Gastroesophageal sphincter (tissue), 4 donors: ENCODE data around the gene ZFHX3. TPM values are rescaled to one million over a fixed set of nuclear protein-coding genes. Genes with fewer than 3 reads are reported as not detected.

Experiments used
- ATAC-seq: fragments of 150-250 bp; one replicate; pipeline ENCODE4 v1.9.1; 2016; ENCODE audit warnings: mild to moderate bottlenecking, moderate library complexity
- H3K27ac ChIP-seq, 4 donors: fragments of 200-600 bp; sonication (generic) in 3 of 4; 1 replicate in 3 of 4; 2 replicates in 1 of 4; pipeline ENCODE4 v1.5.1; 2016 to 2019
- H3K27me3 ChIP-seq: fragments of 200-600 bp; sonication (generic); one replicate; pipeline ENCODE4 v1.5.1; 2019
- H3K36me3 ChIP-seq, 2 donors: fragments of 200-600 bp; sonication (generic); one replicate each; pipeline ENCODE4 v1.5.1; 2019; ENCODE audit warnings: control low read depth in 1 of 2
- H3K4me1 ChIP-seq, 3 donors: fragments of 200-600 bp; sonication (generic); 1 replicate in 2 of 3; 2 replicates in 1 of 3; pipeline ENCODE4 v1.5.1; 2016 to 2019; ENCODE audit warnings: control low read depth in 2 of 3
- H3K4me3 ChIP-seq, 2 donors: fragments of 200-600 bp; sonication (generic); one replicate each; pipeline ENCODE4 v1.5.1; 2019; ENCODE audit warnings: mild to moderate bottlenecking in 1 of 2, moderate library complexity in 1 of 2
- H3K9me3 ChIP-seq, 3 donors: fragments of 200-600 bp; sonication (generic); one replicate each; pipeline ENCODE4 v1.5.1; 2017 to 2019; ENCODE audit warnings: control low read depth in 2 of 3
- EP300 ChIP-seq: sonication (generic); formaldehyde crosslinking; IDR thresholded peaks from one replicate; pipeline ENCODE4 v1.6.1; 2017; ENCODE audit warnings: antibody characterized with exemption, mild to moderate bottlenecking
- POLR2A ChIP-seq, 2 donors: fragments of 450-650 bp; IDR thresholded peaks; one replicate each; pipeline ENCODE4 v1.6.1; 2017; ENCODE audit warnings: antibody characterized with exemption in 2 of 2, mild to moderate bottlenecking in 2 of 2, moderate library complexity in 1 of 2
- POLR2AphosphoS5 ChIP-seq: sonication (generic); formaldehyde crosslinking; IDR thresholded peaks from one replicate; pipeline ENCODE4 v1.6.1; 2017; ENCODE audit warnings: antibody characterized with exemption
- WGBS, 2 donors: methylation state at CpG; one replicate each; pipeline ENCODE4 v1.1.5; 2018; ENCODE audit warnings: low coverage in 1 of 2; 5-methylcytosine and 5-hydroxymethylcytosine counted together
- total RNA-seq, 4 donors: library from RNA; depleted of rRNA; stranded (reverse); fragments of >200 nt; gene quantifications; one replicate each; pipeline ENCODE4 v1.1.0, GENCODE V29; 2016
- TF ChIP-seq, protein P1 (sequence below), 4 experiments: fragments of 200-600 bp in 2 of 4; fragments of 450-650 bp in 2 of 4; sonication (generic) in 1 of 4; IDR thresholded peaks; one replicate each; pipeline ENCODE4 v1.5.1; 2017 to 2019; ENCODE audit warnings: antibody characterized with exemption in 4 of 4, mild to moderate bottlenecking in 2 of 4, moderate library complexity in 2 of 4

Gene ZFHX3
- total RNA-seq, 4 donors from 2014 or later, result 24.0 to 47.1 (median 29.5) TPM

DNA sequence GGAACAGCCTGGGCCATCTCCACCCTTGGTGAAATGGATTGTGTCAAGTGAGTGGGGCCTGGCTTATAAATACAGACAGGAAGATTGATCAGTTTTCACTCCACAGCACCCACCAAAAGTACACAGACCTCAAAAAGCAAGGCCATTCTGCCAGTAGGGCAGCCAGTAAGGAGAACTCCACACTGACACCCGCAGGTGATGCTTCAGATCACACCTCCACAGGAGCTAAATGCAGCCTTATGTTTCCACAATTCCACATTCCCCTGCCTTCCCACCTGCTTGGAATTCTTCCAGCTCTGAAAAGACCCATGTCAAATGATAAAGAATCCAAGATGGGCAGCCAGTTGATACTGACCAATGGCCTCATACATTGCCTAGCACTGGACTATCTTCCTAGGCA is 191.1 kb downstream of the ZFHX3 start:
- H3K27ac ChIP-seq, result no peak overlapping the region
- TF ChIP-seq POLR2A (IDR thresholded peaks at IDR 0.05) (no peak), POLR2AphosphoS5 (no peak), EP300 (no peak)
- TF ChIP-seq, protein P1, sequence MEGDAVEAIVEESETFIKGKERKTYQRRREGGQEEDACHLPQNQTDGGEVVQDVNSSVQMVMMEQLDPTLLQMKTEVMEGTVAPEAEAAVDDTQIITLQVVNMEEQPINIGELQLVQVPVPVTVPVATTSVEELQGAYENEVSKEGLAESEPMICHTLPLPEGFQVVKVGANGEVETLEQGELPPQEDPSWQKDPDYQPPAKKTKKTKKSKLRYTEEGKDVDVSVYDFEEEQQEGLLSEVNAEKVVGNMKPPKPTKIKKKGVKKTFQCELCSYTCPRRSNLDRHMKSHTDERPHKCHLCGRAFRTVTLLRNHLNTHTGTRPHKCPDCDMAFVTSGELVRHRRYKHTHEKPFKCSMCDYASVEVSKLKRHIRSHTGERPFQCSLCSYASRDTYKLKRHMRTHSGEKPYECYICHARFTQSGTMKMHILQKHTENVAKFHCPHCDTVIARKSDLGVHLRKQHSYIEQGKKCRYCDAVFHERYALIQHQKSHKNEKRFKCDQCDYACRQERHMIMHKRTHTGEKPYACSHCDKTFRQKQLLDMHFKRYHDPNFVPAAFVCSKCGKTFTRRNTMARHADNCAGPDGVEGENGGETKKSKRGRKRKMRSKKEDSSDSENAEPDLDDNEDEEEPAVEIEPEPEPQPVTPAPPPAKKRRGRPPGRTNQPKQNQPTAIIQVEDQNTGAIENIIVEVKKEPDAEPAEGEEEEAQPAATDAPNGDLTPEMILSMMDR (IDR thresholded peaks at IDR 0.05), result no peak
- 88 to 100% methylated on average over 1 of the region's 1 CpG for WGBS, 2 donors
- ATAC-seq, result no peak
- no peaks in the 10 kb centered on the region for H3K27me3 ChIP-seq
- H3K4me1 ChIP-seq, result peaks cover 0 to 37% (median 0%) of the 10 kb centered on the region in 3 donors
- H3K36me3 ChIP-seq, result no peaks in the 10 kb centered on the region
- H3K9me3 ChIP-seq, result no peaks in the 10 kb centered on the region
- H3K4me3 ChIP-seq, result no peak overlapping the region

GRCh38 chr16:72854267-72854959 is 193.5 kb downstream of the ZFHX3 start:
- WGBS, 2 donors, result 78 to 86% methylated on average over 6 of the region's 11 CpGs
- TF ChIP-seq EP300, result no peak
- TF ChIP-seq POLR2A (IDR thresholded peaks at IDR 0.05), result no peak
- TF ChIP-seq, protein P1 (IDR thresholded peaks at IDR 0.05), result no peak
- no peak for TF ChIP-seq POLR2AphosphoS5

GRCh38 chr16:72853575-72854266 is 194.2 kb downstream of the ZFHX3 start:
- H3K4me3 ChIP-seq, result no peak overlapping the region
- ATAC-seq, result no peak
- H3K9me3 ChIP-seq, result no peaks in the 10 kb centered on the region
- no peaks in the 10 kb centered on the region for H3K27me3 ChIP-seq
- WGBS, 2 donors, result 75 to 85% methylated on average over 4 of the region's 4 CpGs
- no peaks in the 10 kb centered on the region for H3K36me3 ChIP-seq
- TF ChIP-seq EP300 (no peak), POLR2A (IDR thresholded peaks at IDR 0.05) (no peak), POLR2AphosphoS5 (no peak)
- TF ChIP-seq, protein P1 (IDR thresholded peaks at IDR 0.05), result no peak
- H3K27ac ChIP-seq, result no peak overlapping the region
- peaks cover 0 to 51% (median 15%) of the 10 kb centered on the region in 3 donors for H3K4me1 ChIP-seq

More at GRCh38 chr16:72854267-72854959, 193.5 kb downstream of the ZFHX3 start:
- Histone ChIP-seq H3K36me3 (no peaks in the 10 kb centered on the region), H3K9me3 (no peaks in the 10 kb centered on the region), H3K4me1 (peaks cover 0 to 51% (median 10%) of the 10 kb centered on the region in 3 donors), H3K27ac (no peak overlapping the region), H3K27me3 (no peaks in the 10 kb centered on the region), H3K4me3 (no peak overlapping the region)
- ATAC-seq, result no peak

DNA sequence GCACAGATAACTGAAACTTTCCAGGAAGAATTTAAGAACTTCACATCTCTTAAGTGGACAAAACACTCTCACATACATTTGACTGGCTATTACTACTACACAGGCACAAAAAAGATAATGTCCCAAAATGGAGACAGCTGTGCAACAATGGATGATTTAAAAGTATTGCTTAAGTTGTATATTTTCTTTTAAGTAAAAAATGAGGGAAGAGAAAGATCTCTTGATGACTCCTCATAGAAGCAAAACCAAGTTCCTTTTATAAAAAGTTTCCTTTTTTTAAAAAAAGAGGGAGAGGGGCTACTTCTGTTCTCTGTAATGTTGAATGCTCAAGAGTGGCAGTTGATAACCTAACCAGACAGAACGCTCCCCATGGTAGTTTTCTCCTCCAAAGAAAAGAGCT is 195.5 kb downstream of the ZFHX3 start:
- no peak for ATAC-seq
- H3K9me3 ChIP-seq, result no peaks in the 10 kb centered on the region
- H3K36me3 ChIP-seq, result no peaks in the 10 kb centered on the region
- TF ChIP-seq, protein P1 (IDR thresholded peaks at IDR 0.05), result no peak
- TF ChIP-seq POLR2AphosphoS5 (no peak), EP300 (no peak), POLR2A (IDR thresholded peaks at IDR 0.05) (no peak)
- H3K4me1 ChIP-seq, result peaks cover 3 to 51% (median 15%) of the 10 kb centered on the region in 3 donors
- H3K4me3 ChIP-seq, result no peak overlapping the region
- 80 to 100% methylated on average over 1 of the region's 1 CpG for WGBS, 2 donors
- no peak overlapping the region for H3K27ac ChIP-seq
- H3K27me3 ChIP-seq, result no peaks in the 10 kb centered on the region
